Neural progenitor cell (in vitro differentiated cells): ENCODE data around the gene BCAS1.

Experiments used
- EZH2 ChIP-seq: fragments of 200-600 bp; sonication (generic); IDR thresholded peaks from 2 replicates; pipeline ENCODE4 v1.6.1; 2017; ENCODE audit warnings: antibody characterized with exemption, mild to moderate bottlenecking, moderate library complexity
- EZH2phosphoT487 ChIP-seq: fragments of 200-600 bp; sonication (generic); IDR thresholded peaks from 2 replicates; pipeline ENCODE4 v1.6.1; 2017; ENCODE audit warnings: antibody characterized with exemption
- TF ChIP-seq, protein P1 (sequence below): fragments of 200-600 bp; sonication (generic); IDR thresholded peaks from 2 replicates; pipeline ENCODE4 v1.5.1; 2017; ENCODE audit warnings: antibody characterized with exemption, mild to moderate bottlenecking

DNA sequence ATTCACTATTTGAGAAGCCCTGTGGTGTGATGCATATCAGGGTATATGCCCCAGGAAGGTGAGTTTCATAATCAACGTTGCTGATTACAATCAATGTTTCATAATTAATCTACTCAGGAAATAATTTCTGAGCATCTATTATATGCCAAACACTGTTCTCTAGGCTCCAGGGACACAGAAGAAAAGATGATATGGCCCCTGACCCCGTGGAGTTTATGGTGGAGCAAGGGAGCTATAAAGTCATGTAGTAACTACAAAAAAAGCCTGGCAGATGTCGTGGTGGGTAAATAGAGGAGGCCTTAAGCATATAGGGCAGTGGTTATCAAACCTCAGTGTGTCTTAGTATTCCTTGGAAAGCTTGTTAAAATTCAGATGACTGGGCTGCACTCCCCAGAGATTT is 40.1 kb upstream of the BCAS1 start:
- TF ChIP-seq, protein P1, sequence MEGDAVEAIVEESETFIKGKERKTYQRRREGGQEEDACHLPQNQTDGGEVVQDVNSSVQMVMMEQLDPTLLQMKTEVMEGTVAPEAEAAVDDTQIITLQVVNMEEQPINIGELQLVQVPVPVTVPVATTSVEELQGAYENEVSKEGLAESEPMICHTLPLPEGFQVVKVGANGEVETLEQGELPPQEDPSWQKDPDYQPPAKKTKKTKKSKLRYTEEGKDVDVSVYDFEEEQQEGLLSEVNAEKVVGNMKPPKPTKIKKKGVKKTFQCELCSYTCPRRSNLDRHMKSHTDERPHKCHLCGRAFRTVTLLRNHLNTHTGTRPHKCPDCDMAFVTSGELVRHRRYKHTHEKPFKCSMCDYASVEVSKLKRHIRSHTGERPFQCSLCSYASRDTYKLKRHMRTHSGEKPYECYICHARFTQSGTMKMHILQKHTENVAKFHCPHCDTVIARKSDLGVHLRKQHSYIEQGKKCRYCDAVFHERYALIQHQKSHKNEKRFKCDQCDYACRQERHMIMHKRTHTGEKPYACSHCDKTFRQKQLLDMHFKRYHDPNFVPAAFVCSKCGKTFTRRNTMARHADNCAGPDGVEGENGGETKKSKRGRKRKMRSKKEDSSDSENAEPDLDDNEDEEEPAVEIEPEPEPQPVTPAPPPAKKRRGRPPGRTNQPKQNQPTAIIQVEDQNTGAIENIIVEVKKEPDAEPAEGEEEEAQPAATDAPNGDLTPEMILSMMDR, result no peak
- TF ChIP-seq EZH2phosphoT487 (no peak), EZH2 (no peak)
